CD4-positive, alpha-beta T cell treated with Interleukin-6 at 100 ng/mL for 8 hours (primary cell): ENCODE measurements around the gene ZFP57.

Source experiments
- DNase-seq: peaks from one replicate; pipeline ENCODE4 v3.0.0-alpha.2; 2020; ENCODE audit warnings: mixed read lengths, low spot score

ZFP57 gene

GRCh38 chr6:29626948-29627754, 53.8 kb downstream of the ZFP57 start:
- no peak for DNase-seq

GRCh38 chr6:29625337-29625930, 55.5 kb downstream of the ZFP57 start:
- DNase-seq, result no peak

GRCh38 chr6:29624520-29624961, 56.4 kb downstream of the ZFP57 start:
- no peak for DNase-seq
